ENCODE measurements around the gene ARRB2.

DNA sequence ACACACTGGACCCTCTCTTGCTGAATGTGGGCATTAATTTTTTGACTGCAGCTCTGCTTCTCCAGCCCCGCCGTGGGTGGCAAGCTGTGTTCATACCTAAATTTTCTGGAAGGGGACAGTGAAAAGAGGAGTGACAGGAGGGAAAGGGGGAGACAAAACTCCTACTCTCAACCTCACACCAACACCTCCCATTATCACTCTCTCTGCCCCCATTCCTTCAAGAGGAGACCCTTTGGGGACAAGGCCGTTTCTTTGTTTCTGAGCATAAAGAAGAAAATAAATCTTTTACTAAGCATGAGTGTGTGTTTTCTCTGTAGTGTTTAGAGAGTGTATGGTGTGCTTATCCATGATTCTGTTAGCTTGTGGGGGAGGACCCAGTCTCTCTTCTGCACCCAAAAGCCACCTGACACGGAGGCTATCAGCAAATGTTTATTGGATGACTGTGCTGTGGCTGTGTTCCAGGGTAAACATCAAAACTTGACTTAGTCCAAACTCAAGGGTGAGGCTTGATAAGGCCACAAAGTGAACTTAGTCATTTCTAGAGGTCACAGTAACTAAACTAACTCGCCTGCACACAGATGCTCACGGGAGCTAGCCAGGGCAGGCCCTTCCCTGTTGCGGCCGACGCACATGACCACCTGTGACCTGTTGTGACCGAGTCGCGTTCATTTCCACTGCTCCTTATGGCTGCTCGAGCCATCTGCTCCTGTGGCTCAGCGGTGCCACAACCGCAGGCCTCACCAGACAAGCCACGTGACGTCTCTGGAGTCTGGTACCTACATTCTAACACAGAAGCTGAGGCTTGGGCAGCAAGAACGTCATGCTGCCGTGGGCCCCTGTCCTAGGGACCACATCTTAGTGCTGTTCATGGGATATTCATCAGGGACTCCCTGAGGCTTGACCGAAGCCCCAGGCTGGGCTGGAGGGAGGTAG lies 11.0 kb downstream of the ARRB2 start:
- no peak for TF ChIP-seq EZH2 (IDR thresholded peaks at IDR 0.05; ENCODE audit: borderline replicate concordance, low read depth, low read length, severe bottlenecking)
- TF ChIP-seq POLR2A (IDR thresholded peaks at IDR 0.05; ENCODE audit: low read depth, low read length): peak; percentile 25
- no peak for TF ChIP-seq JUN (IDR thresholded peaks at IDR 0.05; ENCODE audit: borderline replicate concordance, insufficient read depth, insufficient read length, low read depth)
- TF ChIP-seq, protein P1, sequence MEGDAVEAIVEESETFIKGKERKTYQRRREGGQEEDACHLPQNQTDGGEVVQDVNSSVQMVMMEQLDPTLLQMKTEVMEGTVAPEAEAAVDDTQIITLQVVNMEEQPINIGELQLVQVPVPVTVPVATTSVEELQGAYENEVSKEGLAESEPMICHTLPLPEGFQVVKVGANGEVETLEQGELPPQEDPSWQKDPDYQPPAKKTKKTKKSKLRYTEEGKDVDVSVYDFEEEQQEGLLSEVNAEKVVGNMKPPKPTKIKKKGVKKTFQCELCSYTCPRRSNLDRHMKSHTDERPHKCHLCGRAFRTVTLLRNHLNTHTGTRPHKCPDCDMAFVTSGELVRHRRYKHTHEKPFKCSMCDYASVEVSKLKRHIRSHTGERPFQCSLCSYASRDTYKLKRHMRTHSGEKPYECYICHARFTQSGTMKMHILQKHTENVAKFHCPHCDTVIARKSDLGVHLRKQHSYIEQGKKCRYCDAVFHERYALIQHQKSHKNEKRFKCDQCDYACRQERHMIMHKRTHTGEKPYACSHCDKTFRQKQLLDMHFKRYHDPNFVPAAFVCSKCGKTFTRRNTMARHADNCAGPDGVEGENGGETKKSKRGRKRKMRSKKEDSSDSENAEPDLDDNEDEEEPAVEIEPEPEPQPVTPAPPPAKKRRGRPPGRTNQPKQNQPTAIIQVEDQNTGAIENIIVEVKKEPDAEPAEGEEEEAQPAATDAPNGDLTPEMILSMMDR (IDR thresholded peaks at IDR 0.05; ENCODE audit: extremely low read depth in 1 of 2, insufficient read depth in 1 of 2, low read depth in 1 of 2, low read length in 2 of 2): no peak
- peak; percentile 86 for TF ChIP-seq POLR2AphosphoS5 (IDR thresholded peaks at IDR 0.05; ENCODE audit: insufficient read depth, low read depth, low read length)
- TF ChIP-seq GATA2 (IDR thresholded peaks at IDR 0.05; ENCODE audit: insufficient read depth, insufficient read length, low read depth, low read length): peak; percentile 84
- TF ChIP-seq FOS (IDR thresholded peaks at IDR 0.05; ENCODE audit: borderline replicate concordance, insufficient read depth, low read length): peak; percentile 75

Data from endothelial cell of umbilical vein (primary cell).